GM19351 (cell line): Measurements from ENCODE around the gene ANKS6.

ENCODE experiments used
- ATAC-seq: cut with Tn5 transposase; IDR thresholded peaks from one replicate; pipeline ENCODE4 v1.9.1; 2021; ENCODE audit warnings: mild to moderate bottlenecking, moderate library complexity; ENCODE audit not compliant: unreplicated experiment

The ANKS6 gene

DNA sequence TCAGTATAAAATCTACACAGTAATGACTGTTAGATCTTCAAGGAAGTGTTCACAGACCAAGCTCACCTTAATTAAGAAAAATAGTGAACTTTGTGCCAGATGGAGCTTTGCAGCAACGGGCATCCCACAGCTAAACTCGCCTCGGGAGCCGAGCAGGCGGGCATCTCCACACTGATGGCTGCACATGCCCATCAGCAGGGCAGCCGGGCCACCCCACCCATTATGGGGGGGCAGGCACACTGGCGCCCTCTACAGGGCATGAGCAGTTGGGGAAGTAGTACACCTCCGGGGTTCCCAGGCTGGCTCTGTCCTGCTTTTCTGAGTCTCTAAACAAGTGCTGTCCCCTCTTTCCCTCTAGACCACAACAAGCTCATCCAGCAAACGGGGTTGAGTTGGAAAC, 21.6 kb downstream of the ANKS6 start:
- no peak for ATAC-seq

DNA sequence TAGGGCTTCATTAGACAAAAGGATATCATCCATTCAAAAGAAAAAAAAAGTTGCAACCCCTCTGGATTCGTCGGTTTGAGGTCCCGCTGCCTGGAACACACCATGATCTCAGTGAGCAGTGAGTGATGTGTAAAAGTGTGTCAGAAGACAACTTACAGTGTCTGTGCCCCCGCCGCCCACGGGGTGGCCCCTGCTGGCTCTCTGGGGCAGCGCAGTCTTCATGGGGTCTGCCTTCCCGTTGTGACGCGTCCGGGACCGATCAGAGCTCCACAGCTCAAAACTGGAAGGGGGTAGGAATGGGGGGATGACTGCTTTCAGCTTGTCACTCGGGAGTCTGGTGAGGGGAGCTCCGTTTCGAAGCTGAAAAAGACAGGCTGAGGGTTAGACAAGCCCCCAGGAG, 22.6 kb downstream of the ANKS6 start:
- no peak for ATAC-seq

DNA sequence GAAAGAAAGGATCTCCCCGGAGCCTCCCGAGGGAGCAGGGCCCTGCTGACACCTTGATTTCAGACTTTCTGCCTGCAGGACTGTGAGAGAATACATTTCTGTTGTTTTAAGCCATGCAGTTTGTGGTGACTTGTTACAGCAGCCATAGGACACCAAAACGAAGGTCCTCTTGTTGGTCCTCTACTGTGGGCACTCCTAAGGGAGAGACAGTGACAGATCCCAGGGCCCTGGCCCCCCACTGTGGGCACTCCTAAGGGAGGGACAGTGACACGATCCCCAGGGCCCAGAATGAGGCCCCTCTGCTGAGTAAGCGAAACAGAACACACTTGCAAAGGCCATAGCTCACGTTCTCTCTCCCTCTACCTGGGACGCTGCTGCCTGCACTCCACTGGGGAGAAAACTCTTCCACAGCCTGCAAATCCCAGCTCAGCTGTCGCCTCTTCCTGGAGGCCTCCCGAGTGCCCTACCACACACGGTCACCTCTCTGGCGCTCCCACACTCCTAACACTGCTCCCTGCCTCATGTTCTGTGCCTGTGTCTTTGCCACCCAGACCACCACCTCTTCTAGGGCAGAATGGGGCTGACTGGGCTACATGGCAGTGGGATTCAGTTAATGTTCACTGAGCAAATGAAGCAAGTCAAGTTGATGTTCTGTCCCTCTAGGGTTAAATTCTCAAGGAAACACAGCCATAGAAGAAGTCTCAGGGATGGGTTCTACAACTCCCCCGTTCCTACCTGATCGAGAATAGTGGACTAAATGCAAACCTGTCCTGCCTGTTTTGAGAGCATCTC, 23.8 kb downstream of the ANKS6 start:
- ATAC-seq = no peak

DNA sequence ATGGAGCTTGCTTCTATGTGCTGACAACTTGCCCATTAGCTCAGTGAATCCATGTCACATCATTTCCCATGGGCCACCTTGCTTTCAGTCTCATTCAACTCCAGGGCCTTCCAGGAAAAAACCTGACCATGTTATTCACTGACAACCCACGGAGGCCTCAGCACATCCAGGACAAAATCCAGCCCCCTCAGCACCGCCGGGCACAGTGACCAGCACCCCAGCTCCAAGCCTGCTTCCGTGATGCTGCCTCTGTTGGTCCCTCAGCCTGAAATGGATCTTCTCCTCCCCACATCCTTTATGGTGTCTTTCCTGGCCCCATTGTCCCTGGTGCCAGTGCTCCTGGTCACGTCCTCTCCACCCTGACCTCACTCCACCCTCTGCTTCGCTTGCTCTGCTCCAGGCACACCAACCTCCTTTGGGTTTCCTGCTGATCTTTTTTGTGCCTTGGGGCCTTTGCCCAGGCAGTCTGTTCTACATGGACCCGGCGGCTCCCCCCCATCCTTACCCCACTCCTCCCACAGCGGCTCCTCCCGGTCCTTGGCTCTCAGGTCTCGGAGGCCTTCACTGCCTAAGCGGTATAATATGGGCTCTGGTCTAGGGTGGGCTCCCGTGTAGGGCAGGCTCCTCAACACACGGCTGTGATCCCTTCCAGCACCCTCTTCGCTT, 25.0 kb downstream of the ANKS6 start:
- ATAC-seq = no peak

DNA sequence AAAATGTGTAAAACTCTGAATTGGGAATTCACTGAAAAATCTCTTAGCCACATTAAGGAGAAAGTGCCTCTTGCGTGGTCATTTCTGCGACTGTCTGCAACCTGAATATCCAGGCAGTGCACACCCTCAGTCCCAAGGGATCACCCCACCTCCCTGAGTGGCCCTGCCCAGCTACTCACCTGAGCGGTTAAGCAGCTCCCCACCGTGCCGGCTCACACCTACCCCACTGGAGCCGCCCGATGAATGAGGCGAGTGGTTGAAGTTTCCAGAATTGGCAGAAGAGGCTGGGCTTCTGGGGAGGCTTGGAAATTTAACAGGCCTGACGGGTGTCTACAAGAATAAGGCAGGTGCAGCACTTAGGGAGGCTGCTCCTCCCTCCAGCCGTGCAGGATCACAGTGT, 25.6 kb downstream of the ANKS6 start:
- no peak for ATAC-seq

DNA sequence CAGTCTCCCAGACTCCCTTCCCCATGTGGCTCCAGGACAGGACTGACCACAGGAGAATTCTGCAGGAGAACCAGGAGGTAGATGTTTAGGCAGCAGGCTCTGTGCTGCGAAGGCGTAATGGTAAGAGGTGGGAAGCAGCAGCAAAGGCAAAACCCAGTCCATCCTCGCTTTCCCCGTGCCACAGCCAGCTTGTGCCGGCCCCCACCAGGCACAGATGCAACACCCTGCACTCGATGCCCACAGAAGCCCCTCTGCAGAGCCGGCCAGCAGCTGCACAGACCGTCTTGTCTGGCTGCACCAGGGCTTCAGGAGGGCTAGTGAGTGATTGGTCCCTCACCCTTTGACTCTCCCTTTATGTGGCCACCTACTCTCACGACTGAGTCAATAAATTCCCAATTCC, 28.0 kb downstream of the ANKS6 start:
- no peak for ATAC-seq

DNA sequence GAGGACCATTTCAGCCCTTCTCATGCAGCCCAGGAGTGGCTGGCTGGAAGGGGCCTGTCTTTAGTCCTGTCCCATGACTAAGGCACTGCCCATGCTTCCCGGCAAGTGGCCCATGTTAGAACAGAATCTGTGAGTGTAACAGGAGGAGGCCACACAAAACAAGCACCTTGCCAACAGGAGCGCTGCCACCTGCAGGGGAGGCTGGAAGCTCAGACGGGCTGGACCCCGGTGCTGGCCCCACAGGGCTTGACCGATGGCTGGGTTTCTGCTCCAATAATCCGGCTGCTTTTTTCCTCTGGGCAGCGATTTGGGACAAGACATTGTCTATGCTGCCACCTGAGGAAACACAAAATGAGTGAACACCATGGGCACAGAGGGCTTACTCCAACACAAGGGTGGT, 28.4 kb downstream of the ANKS6 start:
- no peak for ATAC-seq

DNA sequence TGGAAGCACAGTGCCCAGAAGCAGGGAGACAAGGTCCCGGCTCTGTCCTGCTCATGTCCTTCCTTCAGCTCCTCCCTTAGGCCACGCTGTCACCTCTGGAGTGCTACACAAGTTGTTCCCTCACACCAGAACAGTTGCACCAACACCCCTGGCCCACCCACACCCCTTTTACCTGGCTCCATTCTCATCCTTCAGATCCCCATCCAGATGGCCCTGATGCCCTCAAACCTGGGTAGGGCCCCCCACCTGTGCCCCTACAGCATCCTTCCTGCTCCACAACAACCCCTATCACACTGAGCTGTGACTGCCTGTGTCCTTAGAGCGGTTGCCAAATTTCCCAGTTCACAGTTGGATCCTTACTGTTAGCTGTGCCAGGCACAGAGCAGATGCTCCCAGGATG, 29.2 kb downstream of the ANKS6 start:
- no peak for ATAC-seq

DNA sequence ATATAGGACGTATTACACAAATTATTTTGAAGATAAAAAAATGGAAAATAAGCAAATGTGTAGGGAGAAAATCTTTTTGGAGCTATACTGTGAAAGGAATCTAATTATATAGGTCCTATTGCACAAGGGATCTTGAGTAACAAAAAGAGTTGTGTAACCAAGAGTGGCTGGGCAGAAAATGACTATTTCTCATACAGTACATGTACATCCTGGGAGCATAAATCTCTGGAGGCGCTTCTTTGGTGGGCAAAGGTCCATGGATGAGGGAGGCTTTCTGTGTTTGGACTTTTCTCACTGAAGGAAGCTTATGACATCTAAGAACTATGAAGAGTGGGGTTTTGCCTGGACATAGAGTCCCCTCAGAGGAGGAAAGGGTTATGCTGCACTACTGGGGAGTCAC, 29.8 kb downstream of the ANKS6 start:
- ATAC-seq = no peak

DNA sequence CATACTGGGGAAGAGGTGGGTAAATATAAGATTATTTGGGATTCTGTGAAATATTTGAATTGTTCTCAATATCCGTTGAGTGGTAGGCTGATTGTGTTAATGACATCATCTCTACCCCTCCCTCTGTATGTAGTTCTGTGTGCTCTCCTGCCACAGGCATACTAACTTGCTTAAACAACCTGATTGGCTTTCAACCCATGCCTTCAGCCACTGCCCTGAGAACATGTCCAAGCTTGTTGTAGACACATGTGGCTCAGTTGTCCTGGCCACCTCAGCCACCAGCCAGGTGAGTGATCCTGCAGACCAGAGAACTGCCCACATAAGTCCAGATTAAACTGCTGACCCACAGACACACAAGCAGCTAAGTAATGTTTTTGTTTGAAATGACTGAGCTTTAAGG, 31.1 kb downstream of the ANKS6 start:
- ATAC-seq = no peak

DNA sequence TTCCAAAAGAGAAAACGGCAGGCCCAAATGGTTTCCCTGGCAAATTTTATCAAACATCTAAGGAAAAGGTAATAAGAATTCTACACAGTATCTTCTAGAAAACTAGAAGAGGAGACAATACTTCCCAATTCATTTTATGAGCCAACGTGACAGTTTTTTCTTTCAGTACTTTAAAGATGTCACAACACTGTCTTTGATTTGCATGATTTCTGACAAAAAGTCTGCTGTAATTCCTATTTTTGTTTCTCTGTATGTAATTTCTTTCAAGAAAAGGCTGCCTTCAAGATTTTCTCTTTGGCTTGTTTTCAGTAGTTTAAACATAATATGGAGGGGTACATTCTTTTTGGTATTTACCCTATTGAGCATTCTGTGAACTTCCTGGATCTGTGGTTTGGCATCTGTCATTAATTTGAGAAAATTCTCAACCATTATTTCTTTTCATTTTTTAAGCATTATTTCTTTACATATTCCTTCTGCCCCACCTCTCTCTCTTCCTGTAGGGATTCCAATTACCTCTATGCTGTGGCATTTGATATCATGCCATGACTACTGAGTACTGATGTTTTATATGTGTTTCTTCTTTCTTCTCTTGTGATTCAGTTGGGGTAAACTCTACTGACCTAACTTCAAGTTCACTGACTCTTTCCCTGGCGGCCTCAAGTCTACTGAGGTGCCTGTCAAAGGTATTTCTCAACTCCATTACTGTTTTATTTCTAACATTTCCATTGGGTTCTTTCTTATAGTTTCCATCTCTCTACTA, 32.2 kb downstream of the ANKS6 start:
- ATAC-seq = no peak

DNA sequence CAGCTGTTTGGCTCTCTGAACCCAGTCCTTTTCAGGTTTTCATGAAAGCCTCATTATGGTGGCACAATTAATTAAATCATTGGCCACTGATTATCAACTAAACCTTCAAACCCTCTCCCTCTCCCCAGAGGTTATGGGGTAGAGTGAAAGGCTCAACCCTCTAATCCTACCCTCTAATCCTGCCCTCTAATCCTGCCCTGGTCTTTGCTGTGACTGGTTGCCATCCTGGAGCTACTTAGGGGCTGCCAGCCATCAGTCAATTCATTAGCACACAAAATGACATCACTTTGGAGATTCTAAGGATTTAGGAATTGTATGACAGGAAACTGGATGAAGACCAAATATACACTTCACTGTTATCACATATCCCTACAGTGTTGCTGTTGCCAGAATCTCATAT, 36.1 kb downstream of the ANKS6 start:
- no peak for ATAC-seq

DNA sequence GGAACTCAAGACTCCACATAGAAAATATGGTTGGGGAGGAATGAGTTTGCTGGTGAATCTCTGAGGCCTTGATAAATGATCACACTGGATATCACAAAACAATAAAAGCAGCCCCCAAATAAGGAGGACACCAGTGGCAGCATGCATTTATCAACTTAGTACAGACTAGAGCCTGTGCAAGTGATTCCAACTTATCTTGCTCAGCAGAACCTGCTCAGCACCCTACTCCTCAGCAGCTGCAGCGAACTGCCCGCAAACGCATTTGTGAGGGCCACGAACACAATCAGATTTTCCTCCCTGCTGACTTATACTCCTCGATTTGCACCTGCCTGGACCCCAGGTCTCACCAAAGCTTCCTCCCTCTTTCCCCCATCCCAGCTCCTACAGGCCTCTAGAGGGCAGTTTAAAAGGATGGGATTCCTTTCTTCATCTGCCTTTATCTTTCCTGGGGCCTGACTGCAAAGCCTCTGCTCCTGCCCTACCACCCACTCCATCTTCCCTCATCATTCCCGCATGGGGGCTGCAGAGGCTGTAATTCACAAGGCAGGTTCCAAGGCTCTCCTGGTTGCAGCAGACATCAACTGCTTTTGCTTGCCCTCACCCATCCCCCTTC, 41.2 kb downstream of the ANKS6 start:
- no peak for ATAC-seq

DNA sequence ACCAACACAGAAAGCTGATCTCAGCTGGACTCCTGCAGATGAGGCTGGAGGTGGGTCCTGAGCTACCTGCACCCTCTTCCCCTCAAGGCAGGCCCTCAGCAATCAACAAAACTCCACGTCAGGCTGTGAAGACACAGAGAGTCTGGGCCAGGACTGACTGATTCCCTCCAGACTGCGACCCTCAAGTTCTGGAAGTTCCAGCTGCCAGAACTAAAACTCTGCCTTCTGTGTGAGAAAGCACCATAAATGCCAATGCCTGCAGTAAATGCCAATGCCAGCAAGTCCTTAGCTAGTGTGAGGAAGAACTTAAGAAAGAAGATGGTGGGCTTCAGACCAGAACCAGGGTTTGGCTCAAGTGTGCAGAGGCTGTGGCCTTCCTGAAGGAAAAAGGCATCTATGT, 45.1 kb downstream of the ANKS6 start:
- ATAC-seq = no peak

DNA sequence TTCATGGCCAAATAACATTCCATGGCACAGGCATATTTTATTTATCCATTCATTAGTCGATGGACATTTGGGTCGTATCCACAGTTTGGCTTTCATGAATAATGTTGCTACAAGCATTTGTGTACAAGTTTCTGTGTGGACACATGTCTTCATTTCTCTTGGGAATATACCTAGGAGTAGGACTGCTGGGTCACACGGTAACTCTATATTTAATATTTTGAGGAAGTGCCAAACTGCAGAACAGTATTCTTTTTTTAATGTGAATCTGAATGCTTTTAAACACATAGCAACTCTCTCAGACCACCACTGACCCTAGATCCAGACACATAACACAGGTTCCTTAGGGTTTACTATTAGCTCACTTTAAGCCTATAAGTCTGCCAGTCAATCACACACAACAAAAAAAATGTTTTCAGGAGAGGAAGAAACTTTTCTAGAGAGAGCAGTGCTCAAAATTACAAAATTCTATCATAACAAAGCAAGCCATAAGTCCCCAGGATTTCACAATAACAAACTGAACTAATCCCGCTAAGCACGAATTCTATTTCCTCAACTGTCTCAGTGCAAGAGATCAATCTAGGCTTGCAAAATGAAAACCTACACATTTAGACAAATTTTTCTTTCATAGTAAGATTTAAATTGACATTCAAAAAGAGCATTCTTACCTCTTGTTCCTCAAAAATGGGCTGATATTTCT, 45.8 kb downstream of the ANKS6 start:
- no peak for ATAC-seq

DNA sequence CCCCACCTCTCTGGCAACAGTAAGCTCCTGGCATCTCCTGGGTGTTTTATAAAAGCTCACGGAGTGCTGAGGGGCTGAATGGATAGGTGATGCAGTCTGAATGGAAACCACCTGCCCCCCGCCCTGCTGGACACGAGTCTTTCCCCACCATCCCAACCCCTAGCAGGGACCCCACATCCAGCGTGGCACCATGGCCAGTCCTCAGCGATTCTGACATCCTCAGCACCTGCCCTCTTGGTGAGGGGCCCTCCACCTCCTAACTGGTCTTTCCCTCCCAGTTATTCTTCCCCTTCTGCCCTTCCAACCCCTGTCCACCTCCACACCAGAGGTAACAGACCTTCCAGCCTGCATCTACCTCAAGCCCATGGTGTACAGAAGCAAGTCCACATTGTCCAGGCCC, 48.9 kb downstream of the ANKS6 start:
- no peak for ATAC-seq

DNA sequence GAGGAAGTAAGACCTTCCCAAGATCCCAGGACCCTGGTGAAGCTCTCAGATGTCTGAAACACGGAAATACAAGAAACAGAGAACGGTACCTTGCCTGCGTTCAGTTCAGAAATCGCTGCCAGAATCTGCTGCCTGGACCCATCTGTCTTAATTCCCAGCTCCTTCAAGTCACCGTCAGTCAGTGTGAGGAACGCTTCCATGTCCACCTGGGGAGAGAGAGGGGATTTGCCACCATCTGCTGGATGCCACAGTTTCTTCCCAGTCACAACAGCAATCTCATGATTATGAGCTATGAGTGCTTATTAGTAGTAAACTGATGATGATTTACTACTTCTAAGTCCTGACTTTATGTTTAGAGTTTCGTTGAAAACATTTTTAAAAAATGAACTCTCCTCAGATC, 50.9 kb downstream of the ANKS6 start:
- ATAC-seq = no peak

DNA sequence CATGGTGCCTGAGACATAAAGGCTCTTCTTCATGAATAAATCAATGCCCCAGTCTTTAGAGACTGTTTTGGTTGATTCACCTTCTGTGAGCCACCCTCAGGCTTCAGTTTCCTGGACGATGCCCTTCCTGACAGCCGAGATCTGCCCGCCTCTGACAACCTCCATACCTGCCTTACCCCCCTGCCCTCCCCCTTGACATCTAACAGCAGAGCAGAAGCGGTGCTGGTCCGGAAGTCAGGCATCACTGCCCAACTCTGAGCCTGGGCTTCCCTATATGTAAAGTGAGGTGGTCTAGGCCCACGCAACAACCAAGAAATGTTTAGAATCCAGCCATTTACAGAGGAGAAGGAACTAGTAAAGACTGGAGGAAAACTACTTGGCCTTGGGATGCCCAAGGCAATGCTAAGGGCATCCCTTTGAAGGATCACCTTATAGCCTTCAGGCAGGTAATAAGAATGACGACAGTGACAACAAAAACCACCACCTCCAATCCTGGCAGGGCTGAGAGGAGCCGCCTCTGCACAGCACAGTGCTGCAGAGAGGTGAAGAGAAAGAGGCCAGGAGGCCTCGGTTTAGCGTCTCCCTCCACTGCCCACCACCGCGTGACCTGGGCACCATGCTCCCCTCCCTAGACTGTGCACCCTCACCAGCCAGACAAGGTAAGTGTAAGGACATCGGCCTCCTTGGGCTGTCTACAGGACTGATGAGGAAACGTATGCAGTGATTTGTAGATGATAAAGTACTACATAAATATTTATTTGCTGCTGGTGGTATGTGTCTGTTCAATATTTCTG, 52.3 kb downstream of the ANKS6 start:
- ATAC-seq = no peak

DNA sequence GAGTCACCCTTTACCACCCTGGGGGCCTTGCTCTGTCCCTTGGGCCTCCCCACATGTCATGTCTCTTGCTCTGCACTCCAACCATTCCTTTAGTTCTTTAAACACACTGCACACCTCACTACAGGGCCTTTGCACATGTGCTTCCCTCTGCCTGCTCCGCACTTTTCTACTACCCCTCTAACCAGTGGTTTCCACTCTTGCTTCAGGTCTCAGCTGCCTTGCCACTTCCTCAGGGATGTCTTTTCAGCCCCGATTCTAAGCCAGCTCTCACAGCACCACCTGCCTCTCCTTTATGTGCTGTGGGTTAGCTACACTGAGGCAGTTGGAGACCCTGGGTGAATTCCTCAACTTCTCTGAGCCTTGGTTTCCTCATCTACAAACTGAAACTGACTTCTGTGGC, 53.0 kb downstream of the ANKS6 start:
- no peak for ATAC-seq
